Tibial nerve (tissue), 4 donors: ENCODE results near the gene UBXN10. TPM values are rescaled to one million over a fixed set of nuclear protein-coding genes. Genes with fewer than 3 reads are reported as not detected.

Source experiments
- DNase-seq, 2 donors: peaks; one replicate each; pipeline ENCODE4 v3.0.0-alpha.2; 2019; ENCODE audit warnings: low spot score in 2 of 2
- H3K27ac ChIP-seq, 4 donors: fragments of 200-600 bp; sonication (generic) in 3 of 4; one replicate each; pipeline ENCODE4 v1.5.1; 2017 to 2019; ENCODE audit warnings: mild to moderate bottlenecking in 1 of 4
- H3K27me3 ChIP-seq, 2 donors: fragments of 200-600 bp; sonication (generic) in 1 of 2; one replicate each; pipeline versions ENCODE4 v1.5.1 to v1.6.0; 2017 to 2019
- H3K36me3 ChIP-seq, 3 donors: fragments of 200-600 bp; sonication (generic); one replicate each; pipeline ENCODE4 v1.5.1; 2018 to 2019
- H3K4me1 ChIP-seq, 4 donors: fragments of 200-600 bp; sonication (generic) in 3 of 4; one replicate each; pipeline ENCODE4 v1.5.1; 2017 to 2019
- H3K4me3 ChIP-seq, 4 donors: fragments of 200-600 bp; sonication (generic) in 3 of 4; one replicate each; pipeline ENCODE4 v1.5.1; 2017 to 2019; ENCODE audit warnings: mild to moderate bottlenecking in 1 of 4, moderate library complexity in 1 of 4
- H3K9me3 ChIP-seq, 4 donors: fragments of 200-600 bp; sonication (generic) in 3 of 4; one replicate each; pipeline ENCODE4 v1.5.1; 2017 to 2019
- CTCF ChIP-seq, 5 experiments: fragments of 200-600 bp in 3 of 5; fragments of 450-650 bp in 2 of 5; sonication (generic) in 3 of 5; IDR thresholded peaks; one replicate each; pipeline ENCODE4 v1.5.1; 2016 to 2019; ENCODE audit warnings: antibody characterized with exemption in 5 of 5, mild to moderate bottlenecking in 3 of 5, moderate library complexity in 2 of 5
- EP300 ChIP-seq, 2 donors: sonication (generic); formaldehyde crosslinking; IDR thresholded peaks; one replicate each; pipeline ENCODE4 v1.6.1; 2017; ENCODE audit warnings: antibody characterized with exemption in 2 of 2, mild to moderate bottlenecking in 1 of 2
- POLR2A ChIP-seq, 2 donors: fragments of 450-650 bp; IDR thresholded peaks; one replicate each; pipeline ENCODE4 v1.6.1; 2017; ENCODE audit warnings: antibody characterized with exemption in 2 of 2, mild to moderate bottlenecking in 2 of 2, moderate library complexity in 2 of 2
- WGBS, 2 donors: methylation state at CpG; one replicate each; pipeline ENCODE4 v1.1.5; 2018; 5-methylcytosine and 5-hydroxymethylcytosine counted together
- total RNA-seq, 4 donors: library from RNA; depleted of rRNA; stranded (reverse); fragments of >200 nt; gene quantifications; one replicate each; pipeline ENCODE4 v1.1.0, GENCODE V29; 2016

UBXN10 gene
- total RNA-seq, 4 donors from 2014 or later = under 0.01 to 0.84 (median 0.41) TPM

DNA sequence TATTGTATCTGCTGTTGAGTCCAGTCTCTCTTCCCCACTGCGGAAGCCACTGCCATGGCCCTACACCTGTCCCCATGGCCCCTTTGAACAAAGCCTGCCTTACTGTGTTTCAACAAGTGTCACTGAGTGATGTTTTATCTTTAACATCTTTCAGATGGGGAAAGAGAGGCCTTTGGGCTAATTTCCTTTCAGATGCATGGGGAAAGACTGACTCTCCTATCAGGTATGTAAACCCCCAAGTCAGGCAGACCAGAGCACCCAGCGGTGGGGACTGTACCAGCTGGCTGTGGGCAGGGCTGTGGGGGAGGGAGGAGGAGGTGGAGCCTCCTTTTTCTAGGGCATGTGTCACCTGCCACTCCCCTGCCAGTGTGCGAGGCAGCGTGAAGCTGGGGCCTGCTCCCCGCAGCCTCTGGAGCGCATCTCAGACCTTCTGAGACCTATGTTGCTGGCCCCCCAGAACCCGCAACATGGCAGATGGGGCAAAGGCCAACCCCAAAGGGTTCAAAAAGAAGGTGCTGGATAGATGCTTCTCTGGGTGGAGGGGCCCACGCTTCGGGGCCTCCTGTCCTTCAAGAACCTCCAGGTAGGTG is 46.8 kb upstream of the UBXN10 start, which contains the start of gene PLA2G2F:
TSS of gene PLA2G2F (plus strand) at position 363 of the 590 bp plus-strand sequence. CDS start at position 468, 105 bp downstream.
- Histone ChIP-seq H3K27ac (no peak within 1 kb of the TSS), H3K4me3 (no peak within 1 kb of the TSS), H3K27me3 (no peaks in the 10 kb centered on the region), H3K4me1 (no peaks in the 10 kb centered on the region), H3K9me3 (no peaks in the 10 kb centered on the region), H3K36me3 (no peaks in the 10 kb centered on the region)
- no peak for TF ChIP-seq CTCF (IDR thresholded peaks at IDR 0.05)
- no peak for TF ChIP-seq EP300 (IDR thresholded peaks at IDR 0.05)
- no peak for TF ChIP-seq POLR2A (IDR thresholded peaks at IDR 0.05)
- WGBS, 2 donors = 93 to 97% methylated on average over 9 of the region's 9 CpGs
- no peak for DNase-seq

DNA sequence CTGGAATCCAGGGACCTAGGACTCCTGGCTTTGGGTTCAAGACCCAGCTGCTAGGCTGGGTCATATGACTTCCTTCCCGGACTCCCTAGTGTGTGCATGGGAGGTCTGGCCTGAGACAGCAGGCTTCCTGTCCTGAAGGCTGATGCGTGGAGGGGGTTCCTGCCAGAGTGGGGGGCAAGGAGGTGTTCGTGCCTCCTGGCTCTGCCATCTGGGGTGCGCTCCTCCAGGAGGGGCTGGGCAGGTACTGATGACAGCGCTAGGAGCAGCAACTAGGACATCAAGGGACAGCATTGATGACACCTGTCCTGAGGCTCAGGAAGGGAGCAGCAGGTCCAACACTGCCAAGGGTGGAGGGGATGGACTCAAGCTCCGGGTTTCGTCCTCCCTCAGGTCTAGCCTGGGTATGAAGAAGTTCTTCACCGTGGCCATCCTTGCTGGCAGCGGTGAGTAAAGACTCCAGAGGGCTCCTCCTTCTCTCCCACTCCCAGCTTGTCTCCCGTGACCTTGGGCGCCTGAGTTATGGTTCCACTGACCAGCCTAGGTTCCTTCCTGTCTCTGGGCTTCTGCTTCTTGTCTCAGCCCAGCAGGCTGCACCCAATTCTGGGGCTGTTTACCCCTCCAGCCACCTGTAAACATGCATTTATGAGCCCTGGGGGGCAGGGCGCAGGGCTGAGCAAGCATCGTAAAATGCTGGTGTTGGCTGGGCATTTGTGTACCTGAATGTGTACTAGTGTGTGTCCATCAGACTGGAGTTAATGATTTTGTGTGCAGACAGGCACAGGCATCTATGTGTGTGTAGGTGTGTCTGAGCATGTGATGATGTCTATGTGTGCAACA is 45.9 kb upstream of the UBXN10 start:
- H3K4me1 ChIP-seq = no peaks in the 10 kb centered on the region
- H3K9me3 ChIP-seq = no peaks in the 10 kb centered on the region
- H3K4me3 ChIP-seq = no peak overlapping the region
- no peak for TF ChIP-seq CTCF (IDR thresholded peaks at IDR 0.05)
- TF ChIP-seq EP300 (IDR thresholded peaks at IDR 0.05) = no peak
- TF ChIP-seq POLR2A (IDR thresholded peaks at IDR 0.05) = no peak
- WGBS, 2 donors = 77 to 81% methylated on average over 11 to 13 of the region's 13 CpGs
- no peaks in the 10 kb centered on the region for H3K27me3 ChIP-seq
- no peak for DNase-seq
- H3K36me3 ChIP-seq = no peaks in the 10 kb centered on the region
- no peak overlapping the region for H3K27ac ChIP-seq

GRCh38 chr1:20141001-20141400 is 44.9 kb upstream of the UBXN10 start:
- Histone ChIP-seq H3K36me3 (no peaks in the 10 kb centered on the region), H3K9me3 (no peaks in the 10 kb centered on the region), H3K4me3 (no peak overlapping the region), H3K4me1 (no peaks in the 10 kb centered on the region), H3K27ac (no peak overlapping the region), H3K27me3 (no peaks in the 10 kb centered on the region)
- DNase-seq = no peak
- 84 to 85% methylated on average over 9 of the region's 9 CpGs for WGBS, 2 donors
- TF ChIP-seq CTCF (IDR thresholded peaks at IDR 0.05) (no peak), POLR2A (IDR thresholded peaks at IDR 0.05) (no peak), EP300 (IDR thresholded peaks at IDR 0.05) (no peak)

DNA sequence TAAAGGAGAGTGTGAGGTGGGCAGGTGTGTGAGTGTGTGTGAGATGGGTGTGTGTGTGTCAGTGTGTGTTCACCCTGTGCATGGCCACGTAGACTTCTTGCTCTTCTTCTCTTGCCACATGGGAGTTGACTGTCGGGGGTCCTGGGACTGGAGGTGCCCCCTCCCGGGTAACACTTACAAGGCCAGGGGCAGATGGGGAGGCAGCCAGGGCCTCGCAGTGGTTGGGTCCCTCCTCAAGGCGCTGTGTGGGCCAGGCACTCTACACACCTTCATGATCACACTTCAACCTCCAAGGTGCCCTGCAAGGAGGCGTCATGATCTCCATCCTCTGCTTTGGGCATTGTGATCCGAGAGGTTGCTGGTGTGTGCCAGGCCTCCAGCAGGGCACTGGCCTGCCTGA is 44.4 kb upstream of the UBXN10 start:
- no peaks in the 10 kb centered on the region for H3K4me1 ChIP-seq
- no peak overlapping the region for H3K4me3 ChIP-seq
- no peaks in the 10 kb centered on the region for H3K9me3 ChIP-seq
- TF ChIP-seq POLR2A (IDR thresholded peaks at IDR 0.05) (no peak), CTCF (IDR thresholded peaks at IDR 0.05) (no peak), EP300 (IDR thresholded peaks at IDR 0.05) (no peak)
- DNase-seq = no peak
- H3K36me3 ChIP-seq = no peaks in the 10 kb centered on the region
- WGBS, 2 donors = 77 to 91% methylated on average over 7 of the region's 7 CpGs
- no peaks in the 10 kb centered on the region for H3K27me3 ChIP-seq
- no peak overlapping the region for H3K27ac ChIP-seq
